NCI-H2107 treated with DMSO at 0.1 percent for 48 hours (cell line): Measurements from ENCODE around the gene NEDD9.

Experiments
- DNase-seq: peaks from one replicate; lab custom pipeline; 2025; ENCODE audit not compliant: unreplicated experiment; lab: John Stamatoyannopoulos, UW

NEDD9 gene

DNA sequence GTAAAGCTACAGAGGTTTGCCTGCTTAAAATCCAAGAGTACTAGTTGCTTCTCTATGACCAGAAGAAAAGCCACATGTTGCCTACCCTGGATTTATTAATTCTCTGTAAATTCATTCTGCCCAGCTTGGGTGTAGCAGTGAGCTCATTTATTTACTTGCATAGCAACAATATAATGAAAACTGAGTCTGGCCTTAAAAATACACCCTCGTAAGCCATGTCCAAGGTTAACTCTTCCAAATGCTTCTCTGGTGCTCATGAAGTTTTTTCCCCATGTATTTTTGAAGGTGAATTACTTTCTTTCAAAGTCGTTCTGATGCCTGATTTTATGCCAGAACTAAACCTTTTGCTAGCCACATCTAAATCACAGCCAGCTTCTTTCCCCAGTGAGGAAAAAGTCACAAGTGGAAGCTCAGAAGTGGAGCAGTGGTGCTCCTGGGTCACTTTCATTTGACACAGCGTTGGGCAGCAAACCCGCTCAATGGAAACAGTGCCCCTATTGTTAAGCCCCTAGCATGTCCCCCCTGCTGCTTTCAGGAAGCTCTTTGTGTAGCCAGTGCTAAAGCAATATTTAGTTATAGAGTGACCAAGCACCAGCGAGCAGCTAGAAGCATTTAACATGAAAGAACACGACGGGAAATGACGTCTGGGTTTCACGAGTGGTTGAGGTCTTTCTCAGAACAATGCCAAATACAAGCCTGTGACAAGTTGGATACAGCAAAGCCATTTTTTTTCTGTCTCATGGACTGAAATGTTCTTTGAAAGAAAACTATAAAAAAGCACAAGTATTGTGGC is 29.8 kb downstream of the NEDD9 start:
- DNase-seq, result no peak

- DNase-seq, result no peak
These were observed 30.5 kb downstream of the NEDD9 start for GRCh38 chr6:11201772-11202512.

DNA sequence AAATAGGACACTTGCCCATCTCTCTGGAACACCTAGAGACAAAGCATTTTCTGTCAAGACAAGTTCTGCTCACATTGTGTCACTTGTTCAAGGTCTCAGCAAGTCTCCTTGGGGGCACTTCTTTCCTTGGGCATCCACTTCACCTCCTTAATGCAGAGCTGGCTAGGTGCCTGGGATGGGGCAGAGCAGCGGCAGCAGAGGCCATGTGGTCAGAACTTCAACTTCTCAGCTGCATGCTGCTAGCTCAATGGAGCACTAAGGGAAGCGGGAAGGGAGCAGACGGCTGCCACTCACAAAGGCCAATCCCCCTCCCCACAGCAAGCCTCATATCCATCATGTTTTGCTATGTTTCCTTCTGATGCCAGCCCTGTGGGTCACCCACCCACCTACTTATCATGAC is 31.5 kb downstream of the NEDD9 start:
- no peak for DNase-seq

GRCh38 chr6:11200356-11200755 is 32.1 kb downstream of the NEDD9 start:
- DNase-seq, result no peak

- no peak for DNase-seq
These were observed 33.5 kb downstream of the NEDD9 start for GRCh38 chr6:11198663-11199603.

DNA sequence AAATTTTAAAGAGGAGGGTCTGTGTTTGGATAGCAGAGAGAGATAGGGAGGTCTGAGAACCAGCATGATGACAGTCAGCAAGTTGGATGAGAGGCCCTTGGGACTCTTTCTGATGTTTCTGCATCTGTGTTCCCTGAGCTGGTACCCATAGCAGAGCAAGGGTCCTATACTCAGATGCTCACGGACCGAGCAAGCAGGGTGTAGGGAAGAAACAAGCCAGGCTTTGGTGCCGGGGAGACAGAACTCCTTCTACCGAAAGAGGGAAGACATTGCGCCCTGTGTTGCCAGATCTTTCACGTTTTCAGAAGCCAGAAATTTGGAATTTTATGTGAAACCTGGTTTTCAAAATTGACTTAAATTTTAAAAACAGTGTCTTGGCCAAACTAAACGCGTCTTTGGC is 34.6 kb downstream of the NEDD9 start:
- no peak for DNase-seq

- no peak for DNase-seq
These were observed 35.3 kb downstream of the NEDD9 start for GRCh38 chr6:11197175-11197536.

DNA sequence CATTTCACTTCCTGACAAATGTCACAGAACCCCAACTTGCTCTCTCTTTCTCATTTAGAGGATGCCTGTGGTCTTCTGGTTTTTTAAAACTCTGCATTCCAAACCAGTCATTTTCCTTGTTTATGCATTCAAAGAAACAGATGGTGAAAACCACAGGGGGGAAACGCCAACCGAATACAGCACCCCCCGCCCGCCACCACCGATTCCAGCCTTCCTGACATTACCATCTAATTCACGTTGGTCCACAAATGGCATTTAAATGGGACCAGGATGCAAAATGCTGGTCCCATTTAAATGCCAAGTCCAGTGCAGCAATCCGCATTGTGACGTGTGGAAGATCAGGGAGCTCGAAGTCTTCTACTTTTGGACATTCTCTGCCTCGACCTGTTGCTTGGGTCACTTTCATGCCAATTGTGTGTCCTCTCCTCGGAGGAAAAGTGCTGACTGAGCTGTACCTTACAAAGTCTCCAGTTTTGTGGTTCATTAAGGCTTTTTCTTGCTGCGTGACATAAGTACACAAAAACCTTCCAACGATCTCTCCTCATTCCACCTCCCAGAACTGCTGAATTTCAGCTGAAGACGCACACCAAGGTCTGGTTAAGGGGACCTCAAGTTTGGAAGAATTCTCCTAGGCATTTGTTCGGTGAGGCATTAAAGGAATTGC is 35.8 kb downstream of the NEDD9 start:
- no peak for DNase-seq

- DNase-seq, result no peak
These were observed 37.9 kb downstream of the NEDD9 start for GRCh38 chr6:11194356-11195218.

DNA sequence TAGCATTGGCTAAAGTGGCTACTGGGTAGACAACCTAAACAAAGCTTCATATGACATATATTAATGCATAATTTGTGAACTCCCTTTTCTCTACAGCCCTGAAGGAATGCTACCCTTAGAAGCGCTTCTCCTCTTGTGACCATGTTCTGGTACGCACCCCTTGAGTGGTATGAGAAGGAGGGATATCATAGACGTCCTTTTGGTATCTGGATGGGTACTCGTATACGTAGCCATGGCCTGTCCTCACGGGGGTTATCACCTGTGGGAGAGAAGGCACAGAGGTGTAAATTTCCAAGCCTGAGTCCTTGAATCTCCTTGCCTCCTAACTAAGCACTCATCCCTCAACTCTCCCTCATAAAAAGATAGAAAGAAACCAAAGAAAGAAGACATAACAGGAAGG is 39.0 kb downstream of the NEDD9 start:
- no peak for DNase-seq

DNA sequence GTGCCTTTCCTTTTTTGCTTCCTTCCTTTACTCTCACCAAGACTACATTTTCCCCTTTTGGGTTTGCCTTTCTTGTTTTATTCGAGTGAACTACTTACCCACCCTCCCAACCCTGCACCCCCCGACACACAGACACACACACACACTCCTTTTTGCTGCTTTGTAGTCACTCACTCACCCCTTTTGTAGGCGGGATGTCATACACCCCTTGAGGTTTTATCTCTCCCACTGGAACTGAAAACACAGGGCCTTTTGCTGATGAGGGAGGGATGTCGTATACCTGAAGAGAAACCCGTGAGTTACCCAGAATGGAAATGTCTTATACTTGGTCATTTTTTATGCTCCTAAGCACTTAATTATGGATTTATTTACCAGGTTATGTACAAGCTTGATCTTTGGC is 40.3 kb downstream of the NEDD9 start:
- DNase-seq, result no peak

DNA sequence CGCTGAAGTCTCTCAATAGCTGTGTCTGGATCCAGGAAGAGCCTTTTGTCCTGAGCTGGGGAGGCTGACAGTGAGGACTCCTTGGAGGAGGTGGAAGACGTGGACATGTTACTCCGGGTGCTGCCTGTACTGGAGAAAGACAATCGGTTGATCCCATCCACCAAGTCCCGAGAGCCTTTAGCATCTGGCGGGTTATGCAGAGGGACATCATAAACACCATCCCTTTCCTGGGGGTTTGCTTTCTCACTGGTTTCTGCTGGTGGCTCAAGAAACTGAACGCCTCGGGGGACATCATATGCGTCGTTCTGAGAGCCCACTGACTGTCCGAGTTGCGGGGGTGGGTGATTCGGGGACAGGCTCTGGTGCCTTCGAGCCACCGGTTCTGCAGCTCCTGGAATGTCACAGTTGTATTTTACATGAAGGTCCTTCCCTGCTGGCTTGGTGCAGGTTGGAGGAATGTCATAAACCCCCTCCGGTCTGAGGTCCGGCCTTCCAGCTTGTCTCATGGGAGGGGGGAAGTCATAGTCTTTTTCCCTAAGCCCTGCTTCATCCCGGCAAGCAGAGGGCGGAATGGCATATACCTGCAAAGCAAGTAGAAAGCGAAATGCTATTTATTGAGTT is 41.7 kb downstream of the NEDD9 start:
- no peak for DNase-seq

DNA sequence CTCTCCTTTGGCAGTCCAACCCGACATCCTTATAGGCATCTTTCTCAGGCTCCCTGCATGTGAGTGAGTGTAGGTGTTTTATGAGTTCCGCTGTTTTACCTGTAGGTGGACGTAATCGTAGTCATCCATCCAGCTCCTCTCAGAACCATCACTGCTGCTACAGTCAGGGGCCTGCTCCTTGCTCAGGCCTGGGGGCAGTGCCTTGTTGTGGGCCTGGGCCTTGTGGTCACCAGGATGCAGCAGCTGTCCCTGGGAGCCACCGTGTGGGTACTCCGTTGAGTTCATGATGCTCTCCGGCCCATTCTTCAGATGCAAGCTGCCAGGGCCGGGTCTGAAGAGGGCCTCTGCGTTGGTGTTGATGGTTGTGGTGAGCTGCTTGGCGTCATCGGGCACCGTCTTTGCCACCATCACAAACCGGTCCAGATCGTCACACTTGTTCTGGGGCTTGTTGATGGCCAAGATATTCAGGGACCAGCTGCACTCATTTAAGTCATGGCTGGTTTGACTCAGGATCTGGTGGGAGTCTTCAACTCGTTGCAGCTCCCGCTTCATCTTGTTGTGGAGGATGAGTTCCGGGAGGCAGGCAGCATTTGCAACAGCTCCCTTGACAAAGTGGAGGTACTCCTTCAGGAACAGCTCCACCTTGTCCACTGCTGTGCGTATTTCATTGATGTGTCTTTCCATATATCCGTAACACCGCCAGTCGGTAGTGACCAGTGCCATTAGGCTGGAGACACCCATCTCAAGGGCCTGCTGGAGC is 42.4 kb downstream of the NEDD9 start:
- DNase-seq, result no peak

DNA sequence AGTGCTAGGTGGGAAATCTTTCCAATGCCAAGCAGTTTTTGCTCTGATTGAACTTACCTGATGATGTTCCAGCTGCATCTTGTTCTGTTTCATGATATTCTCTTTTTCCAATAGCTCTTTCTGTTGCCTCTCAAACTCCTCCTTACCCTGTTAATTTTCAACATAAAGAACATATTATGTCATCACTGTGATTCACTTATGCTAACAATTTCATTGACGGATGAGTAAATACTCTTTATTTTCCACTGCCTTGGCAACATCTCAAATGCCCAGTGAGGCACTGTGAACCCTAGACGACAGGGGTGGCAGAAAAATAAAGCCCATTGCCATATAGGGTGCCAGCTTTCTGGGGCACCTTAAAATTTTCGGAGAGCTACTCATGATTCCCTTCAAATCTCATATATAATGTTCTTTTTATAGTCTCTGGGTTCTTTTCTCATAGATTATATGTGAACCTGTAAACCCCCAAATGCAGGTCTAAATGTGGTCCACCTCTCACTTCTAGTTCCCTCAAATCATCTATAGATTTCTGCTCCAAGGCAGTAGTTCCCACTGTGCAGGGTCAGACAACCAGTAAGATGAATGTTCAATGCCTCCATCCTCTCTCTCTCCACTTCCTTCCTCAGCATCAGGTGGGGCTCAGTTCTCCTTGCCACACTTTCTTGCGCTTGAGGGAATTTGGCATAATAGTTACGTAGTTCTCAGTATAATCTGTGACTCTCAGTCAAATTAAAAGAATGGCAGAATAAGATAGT is 44.1 kb downstream of the NEDD9 start:
- DNase-seq, result no peak

DNA sequence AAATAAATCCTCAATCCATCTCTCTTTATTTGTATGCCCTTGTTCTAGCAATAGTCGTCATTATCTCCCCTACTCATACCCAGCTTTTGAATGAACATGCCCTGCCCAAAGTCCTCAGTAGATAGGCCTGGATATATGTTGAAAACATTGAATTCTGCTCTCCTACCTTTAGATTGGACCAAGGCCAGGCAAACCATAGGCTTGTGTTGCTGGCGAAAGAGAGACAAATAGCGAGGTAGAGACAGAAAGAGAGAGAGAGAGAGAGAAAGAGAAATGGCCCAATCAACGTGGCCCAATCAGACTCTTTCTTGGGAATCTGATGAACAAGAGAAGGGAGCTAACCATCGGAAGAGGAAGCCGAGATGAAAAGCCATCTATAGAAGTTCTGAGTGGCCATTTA is 45.2 kb downstream of the NEDD9 start:
- DNase-seq, result no peak

DNA sequence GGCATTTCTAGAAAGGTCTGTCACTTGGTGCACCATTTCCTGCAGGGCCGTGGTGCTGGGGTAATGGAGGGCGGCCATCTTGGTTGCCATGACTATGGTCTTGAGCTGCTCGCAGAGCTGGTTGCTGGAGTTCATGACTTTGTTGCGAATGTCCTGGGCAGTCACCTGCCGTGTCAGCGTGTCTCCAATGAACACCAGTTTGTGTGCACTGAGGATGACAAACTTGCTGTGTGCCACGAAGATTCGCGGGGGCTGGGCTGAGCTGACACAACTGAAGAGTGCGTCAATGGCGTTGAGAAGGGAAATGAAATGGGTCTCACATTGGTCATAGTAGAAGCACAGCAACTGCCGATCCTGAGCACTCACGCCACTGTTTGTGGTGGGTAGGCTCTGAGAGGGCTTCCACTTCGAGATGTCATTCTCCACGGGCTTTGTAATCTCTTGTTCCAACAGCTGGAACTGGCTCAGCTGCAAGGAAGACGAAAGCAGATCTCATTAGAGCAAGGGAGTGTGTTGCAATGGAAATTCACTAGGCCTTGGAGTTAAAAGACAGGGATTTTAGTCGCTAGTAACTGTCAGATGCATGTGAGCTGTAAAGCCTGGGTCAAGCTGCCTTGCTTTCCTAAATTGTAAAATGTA is 47.1 kb downstream of the NEDD9 start:
- no peak for DNase-seq

GRCh38 chr6:11183761-11184362 is 48.6 kb downstream of the NEDD9 start:
- DNase-seq, result no peak
